HEK293 (cell line): ENCODE measurements around the gene MANF.

ENCODE experiments used
- CTCF ChIA-PET: fragments of 350-600 bp; formaldehyde crosslinking; extraction: SDS; loops from one replicate; lab custom pipeline; 2021; ENCODE audit warnings: antibody characterized with exemption; lab: Yijun Ruan, JAX
- POLR2A ChIA-PET: fragments of 300-600 bp; formaldehyde crosslinking; extraction: SDS; loops from one replicate; lab custom pipeline; 2020; ENCODE audit warnings: antibody characterized with exemption, inconsistent platforms; lab: Yijun Ruan, JAX
- H3K27ac ChIP-seq: fragments of 200-500 bp; sonication (Bioruptor generic); 2 replicates; pipeline ENCODE4 v1.5.1; 2014; ENCODE audit warnings: low read depth, low read length, control low read depth, inconsistent platforms; ENCODE audit errors: extremely low read depth
- H3K36me3 ChIP-seq, 2 experiments: fragments of 200-500 bp in 1 of 2; sonication (Bioruptor generic) in 1 of 2; 1 replicate in 1 of 2; 2 replicates in 1 of 2; pipeline ENCODE4 v1.5.1; 2014 to 2017; ENCODE audit warnings: inconsistent platforms in 2 of 2, low read length in 2 of 2; ENCODE audit not compliant: control insufficient read depth in 2 of 2, insufficient read depth in 1 of 2
- H3K4me1 ChIP-seq: fragments of 200-500 bp; sonication (Bioruptor generic); 2 replicates; pipeline ENCODE4 v1.5.1; 2014; ENCODE audit warnings: mild to moderate bottlenecking, low read length, inconsistent platforms; ENCODE audit not compliant: control insufficient read depth, insufficient read depth
- H3K4me3 ChIP-seq: 2 replicates; pipeline ENCODE4 v1.5.1; 2011; ENCODE audit warnings: low read depth, mild to moderate bottlenecking, control low read depth, low read length, moderate library complexity
- H3K9me3 ChIP-seq: fragments of 200-500 bp; sonication (Bioruptor generic); 2 replicates; pipeline ENCODE4 v1.5.1; 2014; ENCODE audit warnings: low read depth, low read length, inconsistent platforms; ENCODE audit not compliant: control insufficient read depth, insufficient read depth
- GLIS2 ChIP-seq: fragments of 450-650 bp; formaldehyde crosslinking; IDR thresholded peaks from 2 replicates; pipeline ENCODE4 v1.5.1; 2016; ENCODE audit warnings: missing biosample characterization, missing genetic modification characterization
- MEIS1 ChIP-seq: sonication (generic); formaldehyde crosslinking; IDR thresholded peaks from 2 replicates; pipeline ENCODE4 v1.8.1; 2022; ENCODE audit warnings: missing genetic modification reagents, mild to moderate bottlenecking, borderline replicate concordance
- PRDM1 ChIP-seq: fragments of 450-650 bp; formaldehyde crosslinking; IDR thresholded peaks from 2 replicates; pipeline ENCODE4; 2016; ENCODE audit warnings: missing biosample characterization, missing genetic modification characterization
- REPIN1 ChIP-seq: fragments of 450-650 bp; formaldehyde crosslinking; IDR thresholded peaks from 2 replicates; pipeline ENCODE4 v1.5.1; 2017; ENCODE audit warnings: missing biosample characterization, missing genetic modification characterization, low read depth
- SCRT2 ChIP-seq: fragments of 450-650 bp; formaldehyde crosslinking; IDR thresholded peaks from 2 replicates; pipeline ENCODE4 v1.5.1; 2016; ENCODE audit warnings: missing biosample characterization, missing genetic modification characterization
- SETDB1 ChIP-seq: IDR thresholded peaks from one replicate; pipeline ENCODE4 v1.6.1; 2017; ENCODE audit warnings: mild to moderate bottlenecking, low read length, moderate library complexity, mixed read lengths; ENCODE audit not compliant: insufficient read length
- SP2 ChIP-seq: fragments of 450-650 bp; formaldehyde crosslinking; IDR thresholded peaks from 2 replicates; pipeline ENCODE4 v1.5.1; 2016; ENCODE audit warnings: missing biosample characterization, missing genetic modification characterization
- SP3 ChIP-seq: fragments of 450-650 bp; formaldehyde crosslinking; IDR thresholded peaks from 2 replicates; pipeline ENCODE4 v1.5.1; 2016; ENCODE audit warnings: missing biosample characterization, missing genetic modification characterization
- ZBTB49 ChIP-seq: fragments of 450-650 bp; formaldehyde crosslinking; IDR thresholded peaks from 2 replicates; pipeline ENCODE4 v1.5.1; 2016; ENCODE audit warnings: missing biosample characterization, missing genetic modification characterization, low read depth
- ZNF132 ChIP-seq: fragments of 450-650 bp; formaldehyde crosslinking; IDR thresholded peaks from 2 replicates; pipeline ENCODE4 v1.5.1; 2017; ENCODE audit warnings: missing biosample characterization, missing genetic modification characterization, borderline replicate concordance
- ZNF157 ChIP-seq: fragments of 450-650 bp; formaldehyde crosslinking; IDR thresholded peaks from 2 replicates; pipeline ENCODE4 v1.5.1; 2016; ENCODE audit warnings: missing biosample characterization, missing genetic modification characterization
- ZNF174 ChIP-seq: fragments of 450-650 bp; formaldehyde crosslinking; IDR thresholded peaks from 2 replicates; pipeline ENCODE4 v1.5.0; 2017; ENCODE audit warnings: missing biosample characterization, mild to moderate bottlenecking, missing genetic modification characterization
- ZNF266 ChIP-seq: fragments of 450-650 bp; formaldehyde crosslinking; IDR thresholded peaks from 2 replicates; pipeline ENCODE4 v1.5.1; 2016; ENCODE audit warnings: missing biosample characterization, missing genetic modification characterization, low read depth
- ZNF362 ChIP-seq: fragments of 450-650 bp; formaldehyde crosslinking; IDR thresholded peaks from 2 replicates; pipeline ENCODE4 v1.5.1; 2016; ENCODE audit warnings: missing biosample characterization, missing genetic modification characterization
- ZNF514 ChIP-seq: fragments of 450-650 bp; formaldehyde crosslinking; IDR thresholded peaks from 2 replicates; pipeline ENCODE4 v1.5.1; 2016; ENCODE audit warnings: missing biosample characterization, missing genetic modification characterization
- ZNF521 ChIP-seq: fragments of 450-650 bp; formaldehyde crosslinking; IDR thresholded peaks from 2 replicates; pipeline ENCODE4 v1.5.1; 2017; ENCODE audit warnings: missing biosample characterization, mild to moderate bottlenecking, missing genetic modification characterization
- ZNF571 ChIP-seq: fragments of 450-650 bp; formaldehyde crosslinking; IDR thresholded peaks from 2 replicates; pipeline ENCODE4 v1.5.0; 2017; ENCODE audit warnings: missing biosample characterization, missing genetic modification characterization
- ZNF660 ChIP-seq: fragments of 450-650 bp; IDR thresholded peaks from 2 replicates; pipeline ENCODE4 v1.5.1; 2018; ENCODE audit warnings: missing biosample characterization, mild to moderate bottlenecking, missing genetic modification characterization
- ZNF664 ChIP-seq: fragments of 450-650 bp; formaldehyde crosslinking; IDR thresholded peaks from 2 replicates; pipeline ENCODE4 v1.5.1; 2016; ENCODE audit warnings: missing biosample characterization, missing genetic modification characterization
- TF ChIP-seq, protein P1 (sequence below): fragments of 450-650 bp; formaldehyde crosslinking; IDR thresholded peaks from 2 replicates; pipeline ENCODE4 v1.5.1; 2016; ENCODE audit warnings: missing biosample characterization, missing genetic modification characterization
- TF ChIP-seq, protein P2 (sequence below): fragments of 450-650 bp; formaldehyde crosslinking; IDR thresholded peaks from 2 replicates; pipeline ENCODE4 v1.5.1; 2016; ENCODE audit warnings: missing biosample characterization, missing genetic modification characterization
- TF ChIP-seq, protein P3 (sequence below): fragments of 450-650 bp; formaldehyde crosslinking; IDR thresholded peaks from 2 replicates; pipeline ENCODE4 v1.5.1; 2017; ENCODE audit warnings: missing biosample characterization, missing genetic modification characterization

MANF gene

DNA sequence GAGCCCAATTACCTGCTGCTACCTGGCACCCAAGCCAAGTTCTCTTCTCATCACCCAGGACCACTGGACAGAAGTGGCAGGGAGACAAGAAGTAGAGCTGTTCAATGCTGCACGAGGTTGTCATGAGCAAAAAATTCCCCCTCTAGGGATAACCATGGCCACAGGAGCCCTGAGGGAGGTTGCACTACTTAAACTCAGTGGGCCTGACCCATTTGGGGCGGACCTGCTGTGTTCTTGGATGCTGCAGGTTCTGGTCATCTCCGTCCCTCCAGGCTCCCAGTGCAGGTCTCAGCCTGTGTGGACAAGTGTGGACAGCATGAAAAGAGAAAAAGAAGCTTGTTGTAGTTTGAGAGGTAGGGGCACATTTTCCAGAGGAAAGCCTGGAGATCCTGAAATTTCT is 26.1 kb upstream of the MANF start (continued):
- TF ChIP-seq, protein P1, sequence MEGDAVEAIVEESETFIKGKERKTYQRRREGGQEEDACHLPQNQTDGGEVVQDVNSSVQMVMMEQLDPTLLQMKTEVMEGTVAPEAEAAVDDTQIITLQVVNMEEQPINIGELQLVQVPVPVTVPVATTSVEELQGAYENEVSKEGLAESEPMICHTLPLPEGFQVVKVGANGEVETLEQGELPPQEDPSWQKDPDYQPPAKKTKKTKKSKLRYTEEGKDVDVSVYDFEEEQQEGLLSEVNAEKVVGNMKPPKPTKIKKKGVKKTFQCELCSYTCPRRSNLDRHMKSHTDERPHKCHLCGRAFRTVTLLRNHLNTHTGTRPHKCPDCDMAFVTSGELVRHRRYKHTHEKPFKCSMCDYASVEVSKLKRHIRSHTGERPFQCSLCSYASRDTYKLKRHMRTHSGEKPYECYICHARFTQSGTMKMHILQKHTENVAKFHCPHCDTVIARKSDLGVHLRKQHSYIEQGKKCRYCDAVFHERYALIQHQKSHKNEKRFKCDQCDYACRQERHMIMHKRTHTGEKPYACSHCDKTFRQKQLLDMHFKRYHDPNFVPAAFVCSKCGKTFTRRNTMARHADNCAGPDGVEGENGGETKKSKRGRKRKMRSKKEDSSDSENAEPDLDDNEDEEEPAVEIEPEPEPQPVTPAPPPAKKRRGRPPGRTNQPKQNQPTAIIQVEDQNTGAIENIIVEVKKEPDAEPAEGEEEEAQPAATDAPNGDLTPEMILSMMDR (tag by site-specific recombination) = no peak
- no peak for TF ChIP-seq ZNF266 (tag by site-specific recombination)
- TF ChIP-seq, protein P2, sequence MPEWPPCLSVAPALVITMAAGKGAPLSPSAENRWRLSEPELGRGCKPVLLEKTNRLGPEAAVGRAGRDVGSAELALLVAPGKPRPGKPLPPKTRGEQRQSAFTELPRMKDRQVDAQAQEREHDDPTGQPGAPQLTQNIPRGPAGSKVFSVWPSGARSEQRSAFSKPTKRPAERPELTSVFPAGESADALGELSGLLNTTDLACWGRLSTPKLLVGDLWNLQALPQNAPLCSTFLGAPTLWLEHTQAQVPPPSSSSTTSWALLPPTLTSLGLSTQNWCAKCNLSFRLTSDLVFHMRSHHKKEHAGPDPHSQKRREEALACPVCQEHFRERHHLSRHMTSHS = no peak

DNA sequence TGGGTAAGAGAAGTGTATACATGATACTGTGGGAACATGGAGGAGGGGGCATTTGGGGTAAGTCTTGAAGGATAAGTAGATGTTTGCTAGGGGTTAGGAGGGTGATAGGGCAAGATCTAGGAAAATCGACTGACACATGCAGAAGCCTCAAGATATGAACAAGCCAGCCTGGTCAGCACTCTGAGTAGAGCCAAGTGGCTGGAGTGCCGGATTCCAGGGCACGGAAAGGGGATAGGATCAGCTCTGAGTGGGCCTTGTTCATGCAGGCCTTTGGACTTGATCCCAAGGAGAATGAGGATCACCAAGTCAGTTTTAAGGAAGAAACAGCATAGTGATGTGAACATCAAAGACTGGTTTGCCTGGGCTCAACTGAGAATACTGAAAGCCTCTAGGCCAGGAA is 24.3 kb upstream of the MANF start:
- no peak overlapping the region for H3K4me3 ChIP-seq

DNA sequence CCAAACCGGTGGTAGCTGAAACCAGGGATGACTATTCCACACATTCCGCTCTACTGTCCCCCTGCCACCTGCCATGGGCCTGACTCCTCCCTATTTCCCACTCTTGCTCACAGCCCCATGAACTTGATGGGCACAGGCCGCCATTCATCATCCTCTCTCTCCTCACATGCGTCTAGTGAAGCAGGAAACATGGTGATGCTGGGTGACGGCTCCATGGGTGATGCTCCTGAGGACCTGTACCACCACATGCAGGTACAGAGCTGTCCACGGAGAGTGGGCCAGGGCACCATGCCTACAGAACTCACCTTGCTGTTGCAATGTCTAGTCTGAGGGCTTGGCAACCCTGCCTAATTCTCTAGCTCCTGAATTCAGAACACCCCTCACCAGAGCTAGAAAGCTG is 23.3 kb upstream of the MANF start:
- POLR2A ChIA-PET = no interaction called here
- H3K4me3 ChIP-seq = no peak overlapping the region
- no peaks in the 10 kb centered on the region for H3K4me1 ChIP-seq
- H3K9me3 ChIP-seq = no peaks in the 10 kb centered on the region
- H3K27ac ChIP-seq = no peak overlapping the region
- H3K36me3 ChIP-seq = peaks cover 0 to 59% of the 10 kb centered on the region in 2 experiments; a peak in 1 of 3 replicates
- TF ChIP-seq REPIN1 (tag by site-specific recombination) (no peak), SP2 (no peak), ZNF521 (tag by site-specific recombination) (no peak), ZNF132 (no peak), ZNF571 (no peak), ZNF664 (tag by site-specific recombination) (no peak), SP3 (tag by site-specific recombination) (no peak), GLIS2 (tag by site-specific recombination) (no peak), MEIS1 (CRISPR knock-in tag) (no peak), PRDM1 (no peak), SETDB1 (no peak), ZNF266 (tag by site-specific recombination) (no peak), ZNF157 (tag by site-specific recombination) (no peak), ZBTB49 (no peak), SCRT2 (tag by site-specific recombination) (no peak), ZNF660 (no peak)
- TF ChIP-seq, protein P3, sequence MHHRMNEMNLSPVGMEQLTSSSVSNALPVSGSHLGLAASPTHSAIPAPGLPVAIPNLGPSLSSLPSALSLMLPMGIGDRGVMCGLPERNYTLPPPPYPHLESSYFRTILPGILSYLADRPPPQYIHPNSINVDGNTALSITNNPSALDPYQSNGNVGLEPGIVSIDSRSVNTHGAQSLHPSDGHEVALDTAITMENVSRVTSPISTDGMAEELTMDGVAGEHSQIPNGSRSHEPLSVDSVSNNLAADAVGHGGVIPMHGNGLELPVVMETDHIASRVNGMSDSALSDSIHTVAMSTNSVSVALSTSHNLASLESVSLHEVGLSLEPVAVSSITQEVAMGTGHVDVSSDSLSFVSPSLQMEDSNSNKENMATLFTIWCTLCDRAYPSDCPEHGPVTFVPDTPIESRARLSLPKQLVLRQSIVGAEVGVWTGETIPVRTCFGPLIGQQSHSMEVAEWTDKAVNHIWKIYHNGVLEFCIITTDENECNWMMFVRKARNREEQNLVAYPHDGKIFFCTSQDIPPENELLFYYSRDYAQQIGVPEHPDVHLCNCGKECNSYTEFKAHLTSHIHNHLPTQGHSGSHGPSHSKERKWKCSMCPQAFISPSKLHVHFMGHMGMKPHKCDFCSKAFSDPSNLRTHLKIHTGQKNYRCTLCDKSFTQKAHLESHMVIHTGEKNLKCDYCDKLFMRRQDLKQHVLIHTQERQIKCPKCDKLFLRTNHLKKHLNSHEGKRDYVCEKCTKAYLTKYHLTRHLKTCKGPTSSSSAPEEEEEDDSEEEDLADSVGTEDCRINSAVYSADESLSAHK (tag by site-specific recombination) = no peak
- TF ChIP-seq, all 188 proteins: peak for 0
- CTCF ChIA-PET = interaction anchor here (1.4 kb wide), 1 partner anchor 261 kb away, joined by 3 read pairs; no protein-coding TSS in a partner anchor

More for the DNA sequence above, 24.3 kb upstream of the MANF start:
- Histone ChIP-seq H3K4me1 (no peaks in the 10 kb centered on the region), H3K9me3 (no peaks in the 10 kb centered on the region), H3K27ac (no peak overlapping the region), H3K36me3 (peaks cover 0 to 68% of the 10 kb centered on the region in 2 experiments; a peak in 1 of 3 replicates)
- no peak for TF ChIP-seq ZNF362 (tag by site-specific recombination)
- no peak for TF ChIP-seq ZNF514
- TF ChIP-seq ZNF174 (tag by site-specific recombination) = no peak
- ChIA-PET CTCF (interaction anchor here (0.7 to 1.4 kb wide), 2 partner anchors 260 to 283 kb away, joined by 3 read pairs; no protein-coding TSS in a partner anchor), POLR2A (no interaction called here)
